HG03565 (cell line): ENCODE data around the gene ACER2.
"Not testable (repeated sequence)": the region's sequence is repeated elsewhere in the genome, so short reads cannot be mapped to it uniquely, and the experiment has no call there.

Experiments used
- ATAC-seq: cut with Tn5 transposase; IDR thresholded peaks from one replicate; pipeline ENCODE4 v1.9.1; 2021; ENCODE audit warnings: mild to moderate bottlenecking, moderate library complexity; ENCODE audit not compliant: unreplicated experiment

ACER2 gene

DNA sequence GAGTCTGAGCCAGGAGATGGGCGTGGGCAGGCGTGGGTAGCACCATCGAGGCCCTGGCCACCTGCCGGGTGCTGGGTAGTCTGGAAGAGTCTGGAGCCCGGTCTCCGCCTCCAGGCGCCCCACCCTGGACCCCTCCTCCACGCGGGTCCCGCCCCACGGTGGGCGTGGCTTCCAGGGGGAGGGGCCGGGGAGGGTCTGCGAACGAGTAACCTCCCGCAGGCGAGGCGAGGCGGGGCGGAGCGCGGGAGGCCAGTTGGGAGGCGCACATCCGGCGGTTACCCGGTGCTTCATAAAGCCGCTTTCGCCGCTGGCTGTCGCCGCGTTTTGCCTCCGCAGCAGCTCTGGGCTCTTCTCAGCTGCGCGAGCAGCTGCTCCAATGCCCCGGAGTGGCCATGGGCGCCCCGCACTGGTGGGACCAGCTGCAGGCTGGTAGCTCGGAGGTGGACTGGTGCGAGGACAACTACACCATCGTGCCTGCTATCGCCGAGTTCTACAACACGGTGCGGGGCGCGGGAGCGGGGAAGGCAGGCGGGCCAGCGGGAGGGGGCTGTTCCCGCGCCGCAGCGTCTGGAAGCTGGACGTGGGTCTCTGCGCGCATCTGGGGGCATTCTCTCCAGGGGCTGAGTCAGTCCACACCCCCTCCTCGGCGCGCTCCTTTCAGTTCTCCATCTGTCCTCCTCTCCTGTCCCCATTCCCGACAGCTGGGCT is at the start of gene ACER2:
TSS of gene ACER2 (plus strand) at position 317 of the 708 bp plus-strand sequence. CDS start at position 393, 76 bp downstream.
- peak; percentile 87 for ATAC-seq

GRCh38 chr9:19369107-19369506 is 39.7 kb upstream of the ACER2 start:
- no peak for ATAC-seq

GRCh38 chr9:19371942-19372341 is 36.9 kb upstream of the ACER2 start:
- no peak for ATAC-seq

DNA sequence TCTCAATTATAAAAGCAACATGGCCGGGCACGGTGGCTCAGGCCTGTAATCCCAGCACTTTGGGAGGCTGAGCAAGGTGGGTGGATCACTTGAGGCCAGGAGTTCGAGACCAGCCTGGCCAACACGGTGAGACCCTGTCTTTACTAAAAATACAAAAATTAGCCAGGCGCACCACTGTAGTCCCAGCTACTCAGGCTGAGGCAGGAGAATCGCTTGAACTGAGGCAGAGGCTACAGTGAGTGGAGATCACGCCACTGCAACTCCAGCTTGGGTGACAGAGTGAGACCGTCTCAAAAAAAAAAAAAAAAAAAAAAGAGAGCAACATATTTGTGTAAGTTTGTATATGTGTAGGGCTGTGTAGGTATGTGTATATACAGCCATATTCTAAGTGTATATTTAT is 36.2 kb upstream of the ACER2 start:
- ATAC-seq = no peak

DNA sequence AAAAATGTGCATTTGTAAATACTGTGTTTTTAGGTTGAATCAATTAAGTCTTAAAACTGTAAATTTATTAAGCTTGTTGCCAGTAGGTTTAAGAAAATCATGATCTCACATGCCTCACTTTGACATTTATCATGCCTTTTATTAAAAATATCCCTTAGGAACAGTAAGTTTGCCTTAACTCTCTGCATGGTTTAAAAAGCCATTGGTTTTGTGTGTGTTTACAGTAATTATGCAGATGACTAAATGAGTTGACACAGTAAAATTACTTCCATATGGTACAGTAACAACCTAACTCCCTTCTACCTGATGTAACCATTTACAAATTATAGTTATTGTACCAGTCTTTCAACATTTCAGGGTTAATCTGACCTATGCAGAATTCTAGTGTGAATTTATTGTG is 35.3 kb upstream of the ACER2 start:
- ATAC-seq = no peak

- no peak for ATAC-seq
These were observed 33.3 kb upstream of the ACER2 start for GRCh38 chr9:19375538-19375937.

- no peak for ATAC-seq
These were observed 31.9 kb upstream of the ACER2 start for GRCh38 chr9:19376931-19377330.

DNA sequence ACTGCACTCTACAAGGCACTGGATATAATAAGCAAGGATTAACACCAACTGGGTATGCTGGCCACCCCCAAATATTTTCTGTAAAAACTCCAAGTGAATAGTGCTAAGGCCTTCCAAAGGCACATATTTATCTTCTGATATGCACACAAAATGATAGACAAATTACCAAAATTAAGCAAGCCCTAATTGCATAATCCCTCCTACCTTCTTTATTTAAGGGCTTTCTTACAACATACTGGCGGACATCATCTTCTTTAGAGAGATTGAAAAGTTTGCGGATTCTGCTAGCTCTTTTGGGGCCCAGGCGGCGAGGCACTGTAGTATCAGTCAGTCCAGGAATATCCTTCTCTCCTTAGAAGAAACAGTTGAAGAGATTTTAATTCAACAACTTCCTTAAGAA is 30.6 kb upstream of the ACER2 start:
- ATAC-seq = no peak

- ATAC-seq = no peak
These were observed 30.2 kb upstream of the ACER2 start for GRCh38 chr9:19378647-19379046.

DNA sequence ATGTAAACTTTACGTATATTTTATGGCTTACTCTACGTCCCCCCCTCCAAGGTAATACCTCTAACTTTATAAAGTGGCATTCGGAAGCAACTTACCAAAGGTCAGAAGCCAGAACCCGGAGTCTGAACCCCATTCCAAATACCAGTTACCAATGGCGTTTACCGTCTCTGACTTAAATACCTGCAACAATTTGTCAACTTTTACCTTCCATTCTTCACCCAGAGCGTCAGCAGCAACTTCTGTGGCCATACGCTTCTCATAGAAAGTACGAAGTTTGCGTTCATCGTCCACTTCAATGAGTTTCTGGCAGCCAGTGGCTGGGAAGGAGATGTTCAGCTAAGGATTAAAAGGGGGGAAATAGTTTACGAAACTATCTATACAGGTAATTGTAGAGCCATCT is 29.5 kb upstream of the ACER2 start:
- ATAC-seq = no peak

- peak; percentile 6 for ATAC-seq
These were observed 29.1 kb upstream of the ACER2 start for GRCh38 chr9:19379697-19380046.

- ATAC-seq = no peak
These were observed 28.1 kb upstream of the ACER2 start for GRCh38 chr9:19380826-19381075.

GRCh38 chr9:19381656-19382055 is 27.2 kb upstream of the ACER2 start:
- ATAC-seq = no peak

DNA sequence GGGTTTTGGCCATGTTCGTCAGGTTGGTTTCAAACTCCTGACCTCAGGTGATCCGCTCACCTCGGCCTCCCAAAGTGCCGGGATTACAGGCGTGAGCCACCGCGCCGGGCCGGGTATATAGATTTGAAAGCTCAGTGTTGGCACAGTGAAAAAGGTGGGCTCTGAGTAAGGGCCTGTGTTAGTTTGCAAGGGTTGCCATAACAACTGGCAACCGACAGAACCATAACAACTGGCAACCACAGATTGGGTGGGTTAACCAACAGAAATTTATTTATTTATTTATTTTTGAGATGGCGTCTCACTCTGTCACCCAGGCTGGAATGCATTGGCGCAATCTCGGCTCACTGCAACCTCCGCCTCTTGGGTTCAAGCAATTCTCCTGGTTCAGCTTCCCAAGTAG is 23.6 kb upstream of the ACER2 start:
- not testable (repeated sequence) for ATAC-seq

GRCh38 chr9:19385786-19386501 is 22.9 kb upstream of the ACER2 start:
- no peak for ATAC-seq

DNA sequence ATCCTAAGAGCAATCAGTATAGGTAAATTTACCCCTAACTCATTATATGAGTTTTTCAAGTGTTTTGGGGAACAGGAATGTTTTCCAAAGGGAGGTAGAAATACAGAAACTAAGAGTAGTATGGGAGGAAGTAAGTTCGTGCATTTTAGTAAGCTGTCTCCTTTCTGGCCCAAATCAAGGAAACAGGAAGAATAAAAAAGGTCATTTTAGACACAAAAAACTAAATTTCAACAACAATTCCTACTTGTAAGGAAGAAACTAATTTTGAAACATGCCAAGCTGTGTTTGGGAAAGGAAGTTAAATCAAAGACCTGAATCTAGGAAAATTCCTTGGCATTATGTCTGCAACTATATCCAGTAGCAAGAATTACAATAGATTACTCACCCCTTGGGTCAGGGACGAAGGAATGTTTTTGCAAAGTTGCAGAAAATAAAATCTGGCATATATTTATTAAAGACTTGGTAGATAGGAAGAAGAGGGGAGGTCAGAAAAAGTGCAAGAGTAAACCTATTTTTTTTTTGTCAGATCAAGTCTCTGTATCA is 22.2 kb upstream of the ACER2 start:
- ATAC-seq = no peak

DNA sequence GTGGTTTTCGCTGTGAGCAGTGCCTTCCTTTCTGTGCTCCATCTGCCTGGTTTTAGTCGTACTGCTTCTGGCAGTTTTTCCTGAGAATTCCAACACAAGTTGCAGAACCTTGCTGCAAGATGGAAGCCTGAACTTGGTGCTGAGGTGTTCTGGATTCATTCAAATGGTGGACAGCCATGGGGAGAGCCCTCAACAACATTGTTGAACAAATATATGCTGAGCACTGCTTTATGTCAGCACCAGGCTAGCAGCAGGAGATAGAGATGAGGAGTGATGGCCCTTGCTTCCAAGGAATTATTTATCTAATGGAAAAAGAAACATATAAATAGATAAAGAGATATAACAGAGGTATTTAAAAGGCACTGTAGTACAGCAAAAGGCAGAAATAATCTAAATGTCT is 21.5 kb upstream of the ACER2 start:
- ATAC-seq = no peak

DNA sequence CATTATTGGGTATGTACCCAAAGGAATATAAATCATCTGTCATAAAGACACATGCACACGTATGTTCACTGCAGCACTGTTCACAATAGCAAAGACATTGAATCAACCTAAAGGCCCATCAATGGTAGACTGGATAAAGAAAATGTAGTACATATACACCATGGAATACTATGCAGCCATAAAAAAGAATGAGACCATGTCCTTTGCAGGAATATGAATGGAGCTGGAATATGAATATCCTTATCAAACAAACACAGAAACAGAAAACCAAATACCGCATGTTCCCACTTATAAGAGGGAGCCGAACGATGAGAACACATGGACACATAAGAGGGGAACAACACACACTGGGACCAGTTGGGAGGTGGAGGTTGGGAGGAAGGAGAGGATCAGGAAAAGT is 19.3 kb upstream of the ACER2 start:
- not testable (repeated sequence) for ATAC-seq

DNA sequence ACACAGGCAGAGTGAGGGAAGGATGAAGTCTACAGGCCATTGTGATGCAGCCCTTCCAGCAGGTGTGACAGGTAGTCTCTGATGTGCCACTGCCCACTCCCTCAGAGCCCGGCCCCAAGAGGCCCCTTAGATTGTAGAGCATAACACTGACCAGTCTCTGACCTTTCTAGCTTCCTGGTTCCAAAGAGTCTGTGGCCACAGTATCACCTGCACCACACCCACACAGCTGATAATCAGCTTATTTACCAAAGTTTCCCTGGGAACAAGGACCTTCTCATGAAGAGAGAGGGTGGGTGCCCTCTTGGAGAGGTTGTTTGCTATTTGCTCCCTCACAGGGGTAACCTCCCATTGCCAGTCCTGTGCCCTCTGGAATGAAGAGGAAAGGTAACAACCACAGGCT is 11.0 kb upstream of the ACER2 start:
- ATAC-seq = no peak

- ATAC-seq = not testable (repeated sequence)
These were observed 5.6 kb upstream of the ACER2 start for GRCh38 chr9:19403231-19403630.

- ATAC-seq = no peak
These were observed 4.3 kb upstream of the ACER2 start for GRCh38 chr9:19404283-19405075.

DNA sequence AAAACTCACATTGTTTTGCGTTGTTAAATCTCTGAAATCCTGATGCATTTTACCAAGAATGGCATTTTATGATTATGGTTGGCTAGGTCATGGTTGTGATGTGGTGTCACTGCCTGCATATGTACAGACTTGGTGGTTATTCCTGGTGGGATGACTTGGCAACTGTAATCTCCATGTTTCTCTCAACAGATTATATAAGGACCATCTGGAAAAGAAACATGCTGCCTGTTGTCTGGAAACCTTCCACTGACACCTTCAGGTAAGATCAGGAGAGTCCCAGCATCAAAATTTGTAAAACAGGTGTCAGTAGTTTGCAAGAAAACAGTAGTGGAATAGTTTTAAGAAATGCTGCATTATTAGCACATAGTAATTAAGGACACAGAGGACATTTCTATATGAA is 3.0 kb upstream of the ACER2 start:
- no peak for ATAC-seq
